Karpas-422 (cell line): ENCODE data around the gene ZBTB17. TPM values are rescaled to one million over a fixed set of nuclear protein-coding genes. Genes with fewer than 3 reads are reported as not detected.
"Not testable (repeated sequence)": the region's sequence is repeated elsewhere in the genome, so short reads cannot be mapped to it uniquely, and the experiment has no call there.

Source experiments
- DNase-seq: peaks from one replicate; pipeline ENCODE4 v3.0.0-alpha.2; 2015
- H2AFZ ChIP-seq: fragments of 200-600 bp; sonication (generic); 2 replicates; pipeline ENCODE4 v1.6.1; 2014; ENCODE audit warnings: antibody characterized with exemption, low read length, mixed read lengths
- H3K27ac ChIP-seq: fragments of 200-600 bp; sonication (generic); 2 replicates; pipeline ENCODE4 v1.5.1; 2014; ENCODE audit warnings: mild to moderate bottlenecking, low read length, moderate library complexity
- H3K27me3 ChIP-seq: fragments of 200-600 bp; sonication (generic); 2 replicates; pipeline ENCODE4 v1.6.1; 2014; ENCODE audit warnings: low read length, mixed read lengths
- H3K36me3 ChIP-seq: fragments of 200-600 bp; sonication (generic); 2 replicates; pipeline ENCODE4 v1.6.1; 2014; ENCODE audit warnings: low read length, mixed read lengths; ENCODE audit not compliant: insufficient read depth
- H3K4me1 ChIP-seq: fragments of 200-600 bp; sonication (generic); 2 replicates; pipeline ENCODE4 v1.6.1; 2014; ENCODE audit warnings: mild to moderate bottlenecking, low read length, mixed read lengths
- H3K4me2 ChIP-seq: fragments of 200-600 bp; sonication (generic); 2 replicates; pipeline ENCODE4 v1.6.1; 2014; ENCODE audit warnings: low read length, low read depth, mild to moderate bottlenecking; ENCODE audit not compliant: poor library complexity, severe bottlenecking
- H3K4me3 ChIP-seq: fragments of 200-600 bp; sonication (generic); 2 replicates; pipeline ENCODE4 v1.5.1; 2014; ENCODE audit warnings: mild to moderate bottlenecking, antibody characterized with exemption, low read length, mixed read lengths
- H3K79me2 ChIP-seq: fragments of 200-600 bp; sonication (generic); 2 replicates; pipeline ENCODE4 v1.6.1; 2014; ENCODE audit warnings: mild to moderate bottlenecking, low read length, mixed read lengths
- H3K9ac ChIP-seq: fragments of 200-600 bp; sonication (generic); 2 replicates; pipeline ENCODE4 v1.6.0; 2014; ENCODE audit warnings: low read length
- H3K9me2 ChIP-seq: fragments of 200-600 bp; sonication (generic), shearing (Covaris generic); replicated peaks from 2 replicates; pipeline ENCODE4 v1.6.0; 2014; ENCODE audit warnings: mild to moderate bottlenecking, low read length, moderate library complexity; ENCODE audit not compliant: insufficient read depth
- H3K9me3 ChIP-seq: fragments of 300-700, 200-600 bp; sonication (generic); 2 replicates; pipeline ENCODE4 v1.6.1; 2014; ENCODE audit warnings: low read length, mixed read lengths
- H4K20me1 ChIP-seq: fragments of 200-600 bp; sonication (generic); 2 replicates; pipeline ENCODE4 v1.6.1; 2014; ENCODE audit warnings: mild to moderate bottlenecking, antibody characterized with exemption, low read length, low read depth; ENCODE audit not compliant: insufficient read depth
- total RNA-seq: library from RNA; depleted of rRNA; stranded (reverse); fragments of >200 nt; shearing (Covaris generic); gene quantifications from 2 replicates; pipeline ENCODE4 v1.2.3, GENCODE V29; 2014; ENCODE audit warnings: low replicate concordance

Gene ZBTB17
- total RNA-seq, 1 experiment from 2014 or later = 25.9 TPM

GRCh38 chr1:15931884-15932283, 44.0 kb downstream of the ZBTB17 start:
- no peaks in the 10 kb centered on the region for H3K4me1 ChIP-seq
- no peak overlapping the region for H3K4me3 ChIP-seq
- H4K20me1 ChIP-seq = no peaks in the 10 kb centered on the region
- no peak overlapping the region for H2AFZ ChIP-seq
- no peaks in the 10 kb centered on the region for H3K9me2 ChIP-seq
- DNase-seq = no peak
- H3K27ac ChIP-seq = no peak overlapping the region
- H3K27me3 ChIP-seq = no peaks in the 10 kb centered on the region
- H3K9me3 ChIP-seq = no peaks in the 10 kb centered on the region
- H3K79me2 ChIP-seq = no peaks in the 10 kb centered on the region
- no peak overlapping the region for H3K4me2 ChIP-seq
- H3K36me3 ChIP-seq = peaks cover 12% of the 10 kb centered on the region; the same call in 1 of the 2 replicates
- H3K9ac ChIP-seq = no peak overlapping the region

- H2AFZ ChIP-seq = no peak overlapping the region
- peaks cover 12% of the 10 kb centered on the region; the same call in 1 of the 2 replicates for H3K36me3 ChIP-seq
- no peaks in the 10 kb centered on the region for H4K20me1 ChIP-seq
- no peak for DNase-seq
- H3K4me2 ChIP-seq = no peak overlapping the region
- no peaks in the 10 kb centered on the region for H3K4me1 ChIP-seq
- H3K9ac ChIP-seq = no peak overlapping the region
- no peaks in the 10 kb centered on the region for H3K9me3 ChIP-seq
- H3K4me3 ChIP-seq = no peak overlapping the region
- no peaks in the 10 kb centered on the region for H3K9me2 ChIP-seq
- no peaks in the 10 kb centered on the region for H3K27me3 ChIP-seq
- H3K79me2 ChIP-seq = no peaks in the 10 kb centered on the region
- no peak overlapping the region for H3K27ac ChIP-seq
Measured at GRCh38 chr1:15931401-15931800, 44.5 kb downstream of the ZBTB17 start.

GRCh38 chr1:15928971-15929965, 46.6 kb downstream of the ZBTB17 start:
- no peak for DNase-seq
- Histone ChIP-seq H4K20me1 (no peaks in the 10 kb centered on the region), H3K27ac (no peak overlapping the region), H3K4me2 (no peak overlapping the region), H2AFZ (no peak overlapping the region), H3K36me3 (peaks cover 16% of the 10 kb centered on the region; the same call in 1 of the 2 replicates), H3K9me3 (no peaks in the 10 kb centered on the region), H3K79me2 (no peaks in the 10 kb centered on the region), H3K4me1 (no peaks in the 10 kb centered on the region), H3K27me3 (no peaks in the 10 kb centered on the region), H3K9me2 (no peaks in the 10 kb centered on the region), H3K4me3 (no peak overlapping the region), H3K9ac (no peak overlapping the region)

GRCh38 chr1:15926448-15926847, 49.5 kb downstream of the ZBTB17 start:
- H3K4me1 ChIP-seq, DNase-seq, H3K4me3 ChIP-seq, H3K27ac ChIP-seq, H3K79me2 ChIP-seq, H3K9me3 ChIP-seq, H3K4me2 ChIP-seq, H3K9ac ChIP-seq, H3K27me3 ChIP-seq, H3K9me2 ChIP-seq, H4K20me1 ChIP-seq, H2AFZ ChIP-seq: not testable (repeated sequence)
- H3K36me3 ChIP-seq = peaks cover 30% of the 10 kb centered on the region; the same call in 1 of the 2 replicates

- H3K79me2 ChIP-seq = no peaks in the 10 kb centered on the region
- H2AFZ ChIP-seq = no peak overlapping the region
- H3K9me2 ChIP-seq = no peaks in the 10 kb centered on the region
- no peak overlapping the region for H3K27ac ChIP-seq
- no peak for DNase-seq
- H3K4me1 ChIP-seq = no peaks in the 10 kb centered on the region
- no peak overlapping the region for H3K4me2 ChIP-seq
- no peaks in the 10 kb centered on the region for H3K9me3 ChIP-seq
- H3K27me3 ChIP-seq = no peaks in the 10 kb centered on the region
- no peak overlapping the region for H3K4me3 ChIP-seq
- H3K9ac ChIP-seq = no peak overlapping the region
- H3K36me3 ChIP-seq = peaks cover 32% of the 10 kb centered on the region; the same call in 1 of the 2 replicates
- H4K20me1 ChIP-seq = no peaks in the 10 kb centered on the region
Measured at GRCh38 chr1:15923241-15923640, 52.7 kb downstream of the ZBTB17 start.

GRCh38 chr1:15918962-15919715, 56.8 kb downstream of the ZBTB17 start:
- H3K36me3 ChIP-seq = peaks cover 25% of the 10 kb centered on the region
- no peak overlapping the region for H3K4me3 ChIP-seq
- no peak overlapping the region for H3K9ac ChIP-seq
- no peaks in the 10 kb centered on the region for H3K9me3 ChIP-seq
- peaks cover 11% of the 10 kb centered on the region for H3K79me2 ChIP-seq
- H2AFZ ChIP-seq = no peak overlapping the region
- H3K9me2 ChIP-seq = no peaks in the 10 kb centered on the region
- H3K4me2 ChIP-seq = no peak overlapping the region
- no peaks in the 10 kb centered on the region for H3K27me3 ChIP-seq
- DNase-seq = no peak
- H3K4me1 ChIP-seq = peaks cover 19% of the 10 kb centered on the region
- no peaks in the 10 kb centered on the region for H4K20me1 ChIP-seq
- H3K27ac ChIP-seq = no peak overlapping the region

GRCh38 chr1:15916916-15917315, 59.0 kb downstream of the ZBTB17 start:
- H3K4me2 ChIP-seq = peak overlapping the region; percentile 37
- no peaks in the 10 kb centered on the region for H3K9me2 ChIP-seq
- H3K79me2 ChIP-seq = peaks cover 24% of the 10 kb centered on the region
- no peaks in the 10 kb centered on the region for H4K20me1 ChIP-seq
- peaks cover 19% of the 10 kb centered on the region for H3K4me1 ChIP-seq
- DNase-seq = no peak
- peaks cover 22% of the 10 kb centered on the region for H3K36me3 ChIP-seq
- H3K4me3 ChIP-seq = no peak overlapping the region
- H2AFZ ChIP-seq = no peak overlapping the region
- no peaks in the 10 kb centered on the region for H3K9me3 ChIP-seq
- peak overlapping the region; percentile 35; the same call in 1 of the 2 replicates for H3K27ac ChIP-seq
- no peak overlapping the region for H3K9ac ChIP-seq
- no peaks in the 10 kb centered on the region for H3K27me3 ChIP-seq

- Histone ChIP-seq H3K27me3 (no peaks in the 10 kb centered on the region), H3K79me2 (peaks cover 24% of the 10 kb centered on the region), H3K36me3 (peaks cover 18% of the 10 kb centered on the region), H3K4me2 (peak overlapping the region; percentile 37), H2AFZ (no peak overlapping the region), H3K9me3 (no peaks in the 10 kb centered on the region), H3K4me3 (no peak overlapping the region), H3K4me1 (peaks cover 19% of the 10 kb centered on the region), H3K9me2 (no peaks in the 10 kb centered on the region), H3K27ac (peak overlapping the region; percentile 35; the same call in 1 of the 2 replicates), H3K9ac (no peak overlapping the region), H4K20me1 (no peaks in the 10 kb centered on the region)
- DNase-seq = no peak
Measured at GRCh38 chr1:15916417-15916816, 59.5 kb downstream of the ZBTB17 start.
